NOMO-1 treated with dmso at 0.1 percent for 144 hours (cell line): Measurements from ENCODE around the gene NUPR1.
"Not testable (repeated sequence)": the region's sequence is repeated elsewhere in the genome, so short reads cannot be mapped to it uniquely, and the experiment has no call there.

Experiments used
- DNase-seq: peaks from one replicate; lab custom pipeline; 2025; ENCODE audit not compliant: unreplicated experiment; lab: John Stamatoyannopoulos, UW

NUPR1 gene

GRCh38 chr16:28499854-28500253, 38.9 kb downstream of the NUPR1 start:
- no peak for DNase-seq

- DNase-seq: no peak
These were observed 40.0 kb downstream of the NUPR1 start for GRCh38 chr16:28498666-28499381.

- no peak for DNase-seq
These were observed 40.7 kb downstream of the NUPR1 start for GRCh38 chr16:28497861-28498599.

DNA sequence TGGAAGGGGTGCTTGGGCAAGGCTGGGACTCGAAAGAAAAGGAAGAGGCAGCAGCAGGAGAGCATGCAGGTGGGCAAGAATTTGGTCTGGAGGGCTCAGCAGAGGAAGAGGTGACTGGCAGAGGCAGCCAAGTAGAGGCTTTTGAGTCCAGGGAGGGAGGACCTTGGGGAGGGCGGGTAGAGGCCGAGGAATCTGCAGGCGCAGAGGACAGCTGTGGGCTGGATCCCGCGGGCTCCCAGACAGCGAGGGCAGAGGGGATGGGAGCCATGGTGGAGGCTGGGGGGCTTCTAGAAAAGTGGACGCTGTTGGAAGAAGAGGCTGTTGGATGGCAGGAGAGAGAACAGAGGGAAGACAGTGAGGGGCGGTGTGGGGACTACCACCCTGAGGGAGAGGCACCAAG, 41.4 kb downstream of the NUPR1 start:
- no peak for DNase-seq

DNA sequence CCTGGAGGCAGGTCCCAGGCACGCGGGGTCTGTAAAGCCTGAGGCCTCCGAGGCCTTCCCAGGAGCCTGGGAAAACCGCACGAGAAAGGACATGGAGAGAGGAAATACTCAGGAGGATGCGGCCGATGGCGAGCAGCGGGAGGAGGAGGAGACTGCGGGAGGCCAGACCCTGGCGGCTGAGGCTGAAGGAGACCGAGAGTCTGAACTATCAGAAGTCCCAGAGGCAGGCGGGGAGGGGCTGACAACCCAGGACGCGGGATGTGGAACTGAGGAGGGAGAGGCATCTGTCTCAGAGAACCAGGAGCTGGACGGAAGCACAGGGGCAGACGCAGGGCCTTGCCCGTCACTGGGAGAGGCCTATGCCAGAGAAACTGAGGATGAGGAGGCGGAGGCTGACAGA, 41.9 kb downstream of the NUPR1 start:
- no peak for DNase-seq

DNA sequence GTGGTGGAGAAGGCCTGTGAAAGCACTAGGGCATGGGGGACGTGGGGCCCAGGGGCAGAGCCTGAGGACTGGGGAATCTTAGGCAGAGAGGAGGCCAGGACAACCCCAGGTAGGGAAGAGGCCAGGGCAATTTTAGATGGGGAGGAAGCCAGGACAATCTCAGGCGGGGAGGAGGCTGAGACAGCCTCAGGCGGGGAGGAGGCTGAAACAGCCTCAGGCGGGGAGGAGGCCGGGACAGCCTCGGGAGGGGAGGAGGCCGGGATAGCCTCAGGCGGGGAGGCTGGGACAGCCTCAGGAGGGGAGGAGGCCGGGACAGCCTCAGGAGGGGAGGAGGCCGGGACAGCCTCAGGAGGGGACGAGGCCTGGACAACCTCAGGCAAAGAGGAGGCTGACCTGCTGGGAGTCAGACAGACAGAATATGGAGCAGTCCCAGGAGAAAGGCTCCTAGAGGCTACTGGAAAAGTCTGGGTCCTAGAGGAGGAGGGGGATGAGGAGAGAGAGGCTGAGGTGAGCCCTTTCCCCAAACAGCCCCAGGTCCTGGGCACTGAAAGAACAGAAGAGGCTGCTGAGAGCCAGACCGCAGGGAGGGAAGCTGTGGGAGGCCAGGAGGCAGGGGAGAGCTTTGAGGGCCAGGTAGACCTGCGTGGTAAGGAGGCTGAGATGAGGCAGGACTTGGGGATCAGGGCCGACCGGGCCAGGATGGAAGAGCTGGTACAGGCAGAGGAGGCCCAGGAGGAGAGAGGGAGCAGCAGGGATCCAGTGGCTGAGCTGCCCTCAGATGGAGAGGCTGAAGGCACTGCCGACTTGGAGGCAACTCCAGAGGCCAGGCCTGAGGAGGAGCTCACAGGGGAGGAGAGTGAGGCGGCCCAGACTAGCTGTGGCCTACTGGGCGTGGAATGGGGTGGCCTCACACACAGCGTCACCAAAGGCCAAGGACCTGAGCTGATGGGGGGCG, 42.7 kb downstream of the NUPR1 start:
- DNase-seq: no peak

DNA sequence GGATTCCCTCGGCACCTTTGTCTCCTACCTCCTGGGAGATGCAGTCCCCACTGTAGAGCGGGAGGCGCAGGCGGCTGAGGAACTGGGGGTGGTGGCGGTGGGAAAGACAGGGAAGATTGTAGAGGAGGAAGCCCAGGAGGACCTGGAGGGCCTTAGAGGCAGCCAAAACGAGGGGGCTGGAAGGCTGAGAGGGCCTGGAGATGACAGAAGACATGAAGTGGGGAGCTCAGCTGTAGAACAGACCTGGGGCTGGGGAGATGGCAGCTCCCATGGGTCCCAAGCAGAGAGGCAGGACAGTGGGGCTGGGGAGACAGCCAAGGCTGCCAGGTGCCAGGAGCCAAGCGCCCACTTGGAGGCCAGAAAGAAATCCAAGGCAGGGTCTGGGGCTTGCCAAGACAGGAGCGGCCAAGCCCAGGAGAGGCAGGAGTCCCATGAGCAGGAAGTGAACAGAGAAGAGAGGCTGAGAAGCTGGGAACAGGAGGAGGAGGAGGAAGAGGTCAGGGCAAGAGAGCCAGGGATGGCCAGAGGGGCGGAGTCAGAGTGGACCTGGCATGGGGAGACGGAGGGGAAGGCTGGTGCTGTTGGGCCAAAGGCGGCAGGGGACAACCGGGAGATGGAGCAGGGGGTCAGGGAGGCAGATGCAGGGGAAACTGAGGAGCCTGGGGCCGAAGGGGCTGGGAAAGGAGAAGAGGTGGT, 43.5 kb downstream of the NUPR1 start:
- no peak for DNase-seq

GRCh38 chr16:28494121-28494851, 44.5 kb downstream of the NUPR1 start, which contains the start of gene APOBR:
TSS of gene APOBR (plus strand) at chr16:28494643. CDS start at chr16:28494682, 39 bp downstream.
- peak; percentile 97 for DNase-seq

- DNase-seq: no peak
These were observed 46.3 kb downstream of the NUPR1 start for GRCh38 chr16:28492511-28492910.

DNA sequence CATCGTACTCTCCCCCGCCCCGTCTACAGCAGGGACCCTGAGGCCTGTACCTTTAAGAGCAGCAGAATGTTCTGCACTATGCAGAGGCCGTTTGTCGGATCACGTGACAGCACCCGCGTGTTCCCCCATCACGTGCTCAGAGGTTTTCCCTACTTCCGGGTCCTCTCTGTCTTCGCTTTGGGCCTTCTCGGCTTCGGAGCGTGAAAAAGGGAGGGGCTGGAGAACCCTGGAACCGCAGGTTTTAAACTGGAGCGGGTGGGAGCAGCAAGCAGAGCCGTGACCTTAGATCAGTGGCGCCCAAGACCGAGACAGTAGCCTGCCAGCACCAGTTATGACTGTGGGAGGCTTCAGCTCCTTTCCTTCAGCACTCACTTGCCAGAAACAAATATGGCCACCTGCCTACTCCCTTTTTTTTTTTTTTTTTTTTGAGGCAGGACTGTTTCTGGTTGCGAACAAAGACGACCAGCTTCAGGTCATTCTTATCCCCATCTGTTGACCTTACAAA, 46.8 kb downstream of the NUPR1 start, which contains the start of gene CLN3:
TSS of gene CLN3 (minus strand) at position 105 of the 505 bp plus-strand sequence. CDS start 315 bp downstream, outside the sequence.
- peak; percentile 91 for DNase-seq

GRCh38 chr16:28491230-28491969, 47.4 kb downstream of the NUPR1 start:
- DNase-seq: peak; percentile 70

GRCh38 chr16:28486266-28486665, 52.5 kb downstream of the NUPR1 start:
- no peak for DNase-seq

DNA sequence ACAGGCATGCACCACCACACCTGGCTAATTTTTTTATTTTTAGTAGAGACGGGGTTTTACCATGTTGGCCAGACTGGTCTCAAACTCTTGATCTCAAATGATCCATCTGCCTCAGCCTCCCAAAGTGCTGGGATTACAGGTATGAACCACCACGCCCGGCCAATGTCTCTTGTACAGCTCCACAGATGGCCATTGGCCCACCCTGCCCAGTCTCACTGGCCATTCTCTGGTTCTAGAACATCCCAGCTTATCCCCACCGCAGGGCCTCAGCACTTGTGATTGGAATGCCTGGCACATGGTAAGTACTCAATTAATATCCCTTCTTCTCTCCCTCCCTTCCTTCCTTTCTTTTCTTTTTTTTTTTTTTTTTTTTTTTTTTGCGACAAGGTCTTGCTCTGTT, 55.4 kb downstream of the NUPR1 start:
- not testable (repeated sequence) for DNase-seq
